CD4-positive, CD25-positive, alpha-beta regulatory T cell (primary cell): ENCODE results near the gene ERGIC3. TPM values are rescaled to one million over a fixed set of nuclear protein-coding genes. Genes with fewer than 3 reads are reported as not detected.

Experiments
- ATAC-seq, 2 donors: fragments of 150-1000 bp; cut with Tn5 transposase; one replicate each; pipeline ENCODE4 v1.10.0; 2021; ENCODE audit warnings: low read depth in 2 of 2, moderate number of reproducible peaks in 2 of 2, moderate library complexity in 1 of 2
- DNase-seq, 3 donors: peaks; one replicate each; pipeline versions ENCODE4 v3.0.0 to v3.0.0-alpha.2; 2012 to 2022; ENCODE audit warnings: mixed read lengths in 1 of 3
- H3K27ac ChIP-seq: one replicate; pipeline ENCODE4 v1.7.0; 2013; ENCODE audit warnings: mild to moderate bottlenecking, low read length; ENCODE audit not compliant: insufficient read depth, poor library complexity, severe bottlenecking
- H3K27me3 ChIP-seq: one replicate; pipeline ENCODE4 v1.7.0; 2013; ENCODE audit warnings: low read length; ENCODE audit not compliant: control insufficient read depth, insufficient read depth
- H3K36me3 ChIP-seq: one replicate; pipeline ENCODE4 v1.7.0; 2013; ENCODE audit warnings: mild to moderate bottlenecking, low read length, moderate library complexity; ENCODE audit not compliant: control insufficient read depth, insufficient read depth
- H3K4me1 ChIP-seq: 2 replicates; pipeline ENCODE4 v1.7.0; 2013; ENCODE audit warnings: mild to moderate bottlenecking, low read length; ENCODE audit not compliant: insufficient read depth, control insufficient read depth, poor library complexity, severe bottlenecking
- H3K4me3 ChIP-seq: one replicate; pipeline ENCODE4 v1.7.0; 2013; ENCODE audit warnings: low read depth, mild to moderate bottlenecking, low read length, moderate library complexity
- H3K9me3 ChIP-seq, 2 experiments: 1 replicate in 1 of 2; 2 replicates in 1 of 2; pipeline ENCODE4 v1.7.0; 2013; ENCODE audit warnings: low read length in 2 of 2, mild to moderate bottlenecking in 1 of 2, moderate library complexity in 1 of 2; ENCODE audit not compliant: control insufficient read depth in 2 of 2
- H3K27ac Mint-ChIP-seq, 3 donors: one replicate each; pipeline ENCODE4 v1.8.0; 2020 to 2022; ENCODE audit warnings: mild to moderate bottlenecking in 3 of 3, mixed read lengths in 3 of 3, moderate library complexity in 2 of 3
- H3K27me3 Mint-ChIP-seq: one replicate; pipeline ENCODE4 v1.8.0; 2022; ENCODE audit warnings: mild to moderate bottlenecking, mixed read lengths
- H3K36me3 Mint-ChIP-seq: one replicate; pipeline ENCODE4 v1.8.0; 2020; ENCODE audit warnings: mixed read lengths
- H3K4me1 Mint-ChIP-seq, 4 donors: one replicate each; pipeline ENCODE4 v1.8.0; 2020 to 2022; ENCODE audit warnings: mixed read lengths in 4 of 4, mild to moderate bottlenecking in 1 of 4
- H3K4me3 Mint-ChIP-seq, 4 donors: one replicate each; pipeline ENCODE4 v1.8.0; 2020 to 2022; ENCODE audit warnings: mild to moderate bottlenecking in 4 of 4, mixed read lengths in 4 of 4, moderate library complexity in 3 of 4
- H3K9me3 Mint-ChIP-seq, 7 donors: one replicate each; pipeline ENCODE4 v1.8.0; 2020 to 2022; ENCODE audit warnings: mixed read lengths in 7 of 7, mild to moderate bottlenecking in 3 of 7, moderate library complexity in 2 of 7
- polyA plus RNA-seq, 4 donors: library from polyadenylated mRNA; unstranded; fragments of 300-500 nt; fragmentation: Illumina TruSeq; gene quantifications; one replicate each; pipeline ENCODE4 v1.2.3, GENCODE V29; 2021
- total RNA-seq: library from RNA; stranded (reverse); gene quantifications from one replicate; pipeline ENCODE4 v1.2.3, GENCODE V29; 2022

Gene ERGIC3
- total RNA-seq, result 132 TPM
- 100 to 1,000 TPM; 121 to 138 (median 131) TPM for polyA plus RNA-seq

- Histone ChIP-seq H3K9me3 (no peaks in the 10 kb centered on the region), H3K36me3 (no peaks in the 10 kb centered on the region)
- peak within 1 kb of the TSS; percentile 79 to 92 (median 84) for H3K27ac Mint-ChIP-seq
Observed at GRCh38 chr20:35541783-35542662, at the start of gene ERGIC3. ERGIC3 (plus strand) TSS chr20:35542078; CDS start chr20:35542098, 20 bp downstream.

GRCh38 chr20:35492352-35492751, 49.5 kb upstream of the ERGIC3 start:
- ATAC-seq (no peak), DNase-seq (no peak)
- Histone ChIP-seq H3K4me3 (peak overlapping the region; percentile 99), H3K4me1 (peaks cover 53% of the 10 kb centered on the region), H3K36me3 (peaks cover 43% of the 10 kb centered on the region), H3K27ac (no peak overlapping the region), H3K27me3 (no peaks in the 10 kb centered on the region), H3K9me3 (no peaks in the 10 kb centered on the region)
- H3K27me3 Mint-ChIP-seq, result no peaks in the 10 kb centered on the region
- H3K4me3 Mint-ChIP-seq, result peak overlapping the region; percentile 98 to 100 (median 99)
- H3K27ac Mint-ChIP-seq, result peak overlapping the region; percentile 84 to 99 (median 85)
- H3K36me3 Mint-ChIP-seq, result peaks cover 46% of the 10 kb centered on the region
- peaks cover 33 to 77% (median 45%) of the 10 kb centered on the region in 4 donors for H3K4me1 Mint-ChIP-seq
- no peaks in the 10 kb centered on the region for H3K9me3 Mint-ChIP-seq

More at GRCh38 chr20:35541783-35542662, at the start of gene ERGIC3:
- Histone ChIP-seq H3K27ac (peak within 1 kb of the TSS; percentile 81), H3K4me3 (peak within 1 kb of the TSS; percentile 66), H3K4me1 (peaks cover 13% of the 10 kb centered on the region), H3K27me3 (no peaks in the 10 kb centered on the region)
- Mint-ChIP-seq H3K9me3 (no peaks in the 10 kb centered on the region), H3K36me3 (peaks cover 6% of the 10 kb centered on the region), H3K4me3 (peak within 1 kb of the TSS; percentile 88 to 97 (median 92)), H3K4me1 (peaks cover 5 to 31% (median 21%) of the 10 kb centered on the region in 4 donors), H3K27me3 (no peaks in the 10 kb centered on the region)
- ATAC-seq (peak; percentile 97), DNase-seq (peak; percentile 94 to 97 (median 95))

GRCh38 chr20:35496481-35496880, 45.4 kb upstream of the ERGIC3 start:
- H3K9me3 ChIP-seq, result no peaks in the 10 kb centered on the region
- Mint-ChIP-seq H3K36me3 (peaks cover 55% of the 10 kb centered on the region), H3K9me3 (no peaks in the 10 kb centered on the region), H3K4me1 (peaks cover 19 to 39% (median 24%) of the 10 kb centered on the region in 4 donors), H3K4me3 (no peak overlapping the region), H3K27ac (no peak overlapping the region), H3K27me3 (no peaks in the 10 kb centered on the region)
- peaks cover 82% of the 10 kb centered on the region for H3K36me3 ChIP-seq
- no peak overlapping the region for H3K27ac ChIP-seq
- no peak for ATAC-seq
- no peak for DNase-seq
- H3K4me3 ChIP-seq, result no peak overlapping the region
- peaks cover 19% of the 10 kb centered on the region for H3K4me1 ChIP-seq
- no peaks in the 10 kb centered on the region for H3K27me3 ChIP-seq

- no peaks in the 10 kb centered on the region for H3K9me3 Mint-ChIP-seq
- no peak overlapping the region for H3K27ac ChIP-seq
- no peaks in the 10 kb centered on the region for H3K27me3 ChIP-seq
- H3K9me3 ChIP-seq, result no peaks in the 10 kb centered on the region
- no peak overlapping the region for H3K4me3 Mint-ChIP-seq
- H3K4me1 Mint-ChIP-seq, result peaks cover 11 to 31% (median 19%) of the 10 kb centered on the region in 4 donors
- H3K4me1 ChIP-seq, result peaks cover 11% of the 10 kb centered on the region
- DNase-seq (no peak), ATAC-seq (no peak)
- peaks cover 58% of the 10 kb centered on the region for H3K36me3 Mint-ChIP-seq
- H3K4me3 ChIP-seq, result no peak overlapping the region
- no peak overlapping the region for H3K27ac Mint-ChIP-seq
- peaks cover 90% of the 10 kb centered on the region for H3K36me3 ChIP-seq
- no peaks in the 10 kb centered on the region for H3K27me3 Mint-ChIP-seq
Observed at GRCh38 chr20:35497320-35497719, 44.6 kb upstream of the ERGIC3 start.

GRCh38 chr20:35497780-35498189, 44.1 kb upstream of the ERGIC3 start:
- Histone ChIP-seq H3K9me3 (no peaks in the 10 kb centered on the region), H3K4me1 (peaks cover 6% of the 10 kb centered on the region), H3K4me3 (no peak overlapping the region), H3K27ac (no peak overlapping the region), H3K27me3 (no peaks in the 10 kb centered on the region), H3K36me3 (peaks cover 95% of the 10 kb centered on the region)
- no peak for ATAC-seq
- H3K27me3 Mint-ChIP-seq, result no peaks in the 10 kb centered on the region
- peaks cover 8 to 29% (median 16%) of the 10 kb centered on the region in 4 donors for H3K4me1 Mint-ChIP-seq
- H3K9me3 Mint-ChIP-seq, result no peaks in the 10 kb centered on the region
- no peak overlapping the region for H3K4me3 Mint-ChIP-seq
- DNase-seq, result no peak
- no peak overlapping the region for H3K27ac Mint-ChIP-seq
- H3K36me3 Mint-ChIP-seq, result peaks cover 60% of the 10 kb centered on the region

GRCh38 chr20:35499271-35499670, 42.6 kb upstream of the ERGIC3 start:
- ATAC-seq, result no peak
- no peak overlapping the region for H3K4me3 ChIP-seq
- peak overlapping the region in 1 of 4 donors; percentile 15 for H3K4me3 Mint-ChIP-seq
- H3K27ac ChIP-seq, result no peak overlapping the region
- no peaks in the 10 kb centered on the region for H3K9me3 Mint-ChIP-seq
- H3K9me3 ChIP-seq, result no peaks in the 10 kb centered on the region
- no peaks in the 10 kb centered on the region for H3K27me3 Mint-ChIP-seq
- H3K36me3 ChIP-seq, result peaks cover 96% of the 10 kb centered on the region
- no peak for DNase-seq
- peaks cover 10 to 22% (median 15%) of the 10 kb centered on the region in 4 donors for H3K4me1 Mint-ChIP-seq
- peaks cover 62% of the 10 kb centered on the region for H3K36me3 Mint-ChIP-seq
- peak overlapping the region in 1 of 3 donors; percentile 66 for H3K27ac Mint-ChIP-seq
- H3K27me3 ChIP-seq, result no peaks in the 10 kb centered on the region
- H3K4me1 ChIP-seq, result no peaks in the 10 kb centered on the region

- Histone ChIP-seq H3K36me3 (peaks cover 94% of the 10 kb centered on the region), H3K4me3 (no peak overlapping the region), H3K9me3 (no peaks in the 10 kb centered on the region), H3K27ac (no peak overlapping the region), H3K4me1 (peaks cover 8% of the 10 kb centered on the region), H3K27me3 (no peaks in the 10 kb centered on the region)
- Mint-ChIP-seq H3K27ac (peak overlapping the region in 2 of 3 donors; percentile 64 to 67), H3K9me3 (no peaks in the 10 kb centered on the region), H3K36me3 (peaks cover 69% of the 10 kb centered on the region), H3K27me3 (no peaks in the 10 kb centered on the region), H3K4me3 (no peak overlapping the region), H3K4me1 (peaks cover 5 to 33% (median 31%) of the 10 kb centered on the region in 4 donors)
- DNase-seq, result no peak
- no peak for ATAC-seq
Observed at GRCh38 chr20:35502352-35502751, 39.5 kb upstream of the ERGIC3 start.
